Type B pancreatic cell (in vitro differentiated cells): ENCODE measurements around the gene CEPT1. TPM values are rescaled to one million over a fixed set of nuclear protein-coding genes. Genes with fewer than 3 reads are reported as not detected.

Experiments
- DNase-seq: peaks from one replicate; pipeline ENCODE4 v3.0.0; 2021; ENCODE audit warnings: mixed read lengths; ENCODE audit not compliant: unreplicated experiment; ENCODE audit errors: extremely low spot score
- H3K27ac Mint-ChIP-seq: 2 replicates; pipeline ENCODE4 v1.8.0; 2021; ENCODE audit warnings: mild to moderate bottlenecking, mixed read lengths
- H3K27me3 Mint-ChIP-seq: 2 replicates; pipeline ENCODE4 v1.8.0; 2021; ENCODE audit warnings: mixed read lengths
- H3K36me3 Mint-ChIP-seq: 2 replicates; pipeline ENCODE4 v1.8.0; 2021; ENCODE audit warnings: mixed read lengths
- H3K4me1 Mint-ChIP-seq: one replicate; pipeline ENCODE4 v1.8.0; 2021; ENCODE audit warnings: mixed read lengths; ENCODE audit not compliant: unreplicated experiment
- H3K4me3 Mint-ChIP-seq: 2 replicates; pipeline ENCODE4 v1.8.0; 2021; ENCODE audit warnings: mild to moderate bottlenecking, mixed read lengths
- H3K9me3 Mint-ChIP-seq: 2 replicates; pipeline ENCODE4 v1.8.0; 2021; ENCODE audit warnings: mixed read lengths
- CTCF ChIP-seq: fragments of 200-600 bp; sonication (generic); conservative IDR thresholded peaks from 2 replicates; pipeline ENCODE4 v1.5.0; 2021; ENCODE audit warnings: antibody characterized with exemption, mild to moderate bottlenecking
- total RNA-seq: library from RNA; stranded (reverse); gene quantifications from 2 replicates; pipeline ENCODE4 v1.2.1, GENCODE V29; 2021; ENCODE audit warnings: low replicate concordance

Gene CEPT1
- total RNA-seq, 1 donor from 2014 or later = 41.0 TPM

- H3K27ac Mint-ChIP-seq = peak overlapping the region; percentile 57
- no peak for DNase-seq
- H3K4me3 Mint-ChIP-seq = no peak overlapping the region
These were observed 88.1 kb downstream of the CEPT1 start for GRCh38 chr1:111227851-111228747.

GRCh38 chr1:111228748-111229126, 88.7 kb downstream of the CEPT1 start:
- DNase-seq = no peak
- H3K36me3 Mint-ChIP-seq = no peaks in the 10 kb centered on the region
- H3K4me1 Mint-ChIP-seq = peaks cover 16% of the 10 kb centered on the region
- peak overlapping the region; percentile 57 for H3K27ac Mint-ChIP-seq
- H3K27me3 Mint-ChIP-seq = no peaks in the 10 kb centered on the region
- TF ChIP-seq CTCF = no peak
- no peaks in the 10 kb centered on the region for H3K9me3 Mint-ChIP-seq
- no peak overlapping the region for H3K4me3 Mint-ChIP-seq

More at GRCh38 chr1:111227851-111228747, 88.1 kb downstream of the CEPT1 start:
- no peak for TF ChIP-seq CTCF
- Mint-ChIP-seq H3K9me3 (no peaks in the 10 kb centered on the region), H3K27me3 (no peaks in the 10 kb centered on the region), H3K36me3 (no peaks in the 10 kb centered on the region), H3K4me1 (peaks cover 16% of the 10 kb centered on the region)

GRCh38 chr1:111232134-111232533, 92.1 kb downstream of the CEPT1 start:
- H3K27ac Mint-ChIP-seq = no peak overlapping the region
- peaks cover 4% of the 10 kb centered on the region for H3K9me3 Mint-ChIP-seq
- H3K4me1 Mint-ChIP-seq = peaks cover 16% of the 10 kb centered on the region
- TF ChIP-seq CTCF = no peak
- H3K36me3 Mint-ChIP-seq = no peaks in the 10 kb centered on the region
- DNase-seq = no peak
- H3K27me3 Mint-ChIP-seq = no peaks in the 10 kb centered on the region
- H3K4me3 Mint-ChIP-seq = no peak overlapping the region

- TF ChIP-seq CTCF = no peak
- no peak for DNase-seq
- Mint-ChIP-seq H3K27ac (no peak overlapping the region), H3K4me3 (no peak overlapping the region), H3K9me3 (peaks cover 4% of the 10 kb centered on the region), H3K4me1 (peaks cover 15% of the 10 kb centered on the region), H3K36me3 (no peaks in the 10 kb centered on the region), H3K27me3 (no peaks in the 10 kb centered on the region)
These were observed 94.2 kb downstream of the CEPT1 start for GRCh38 chr1:111234258-111234657.

Other genes starting within 250 kb of the CEPT1 start
- 10.1 and 15.7 TPM in 2 replicates for gene LRIF1, start 176.3 kb upstream of the CEPT1 start, total RNA-seq
- 42.6 and 61.3 TPM in 2 replicates for gene DRAM2, start 130 bp upstream of the CEPT1 start, total RNA-seq
- gene DENND2D, start 60.4 kb downstream of the CEPT1 start, total RNA-seq = 6.3 and 12.7 TPM in 2 replicates
- 0.72 and 3.4 TPM in 2 replicates for gene CHI3L2, start 87.5 kb downstream of the CEPT1 start, total RNA-seq
- gene CHIA, start 150.6 kb downstream of the CEPT1 start, total RNA-seq = 1.3 and 1.9 TPM in 2 replicates